UCSD-AML1 (cell line): ENCODE data around the gene CLDN9.

ENCODE experiments used
- DNase-seq: peaks from one replicate; lab custom pipeline; 2025; ENCODE audit not compliant: unreplicated experiment; lab: John Stamatoyannopoulos, UW

Gene CLDN9

GRCh38 chr16:3012828-3013420 is at the start of gene CLDN9:
Gene CLDN9, plus strand, starts transcription at chr16:3012923. Its CDS starts 440 bp downstream, at chr16:3013363.
- DNase-seq: no peak

DNA sequence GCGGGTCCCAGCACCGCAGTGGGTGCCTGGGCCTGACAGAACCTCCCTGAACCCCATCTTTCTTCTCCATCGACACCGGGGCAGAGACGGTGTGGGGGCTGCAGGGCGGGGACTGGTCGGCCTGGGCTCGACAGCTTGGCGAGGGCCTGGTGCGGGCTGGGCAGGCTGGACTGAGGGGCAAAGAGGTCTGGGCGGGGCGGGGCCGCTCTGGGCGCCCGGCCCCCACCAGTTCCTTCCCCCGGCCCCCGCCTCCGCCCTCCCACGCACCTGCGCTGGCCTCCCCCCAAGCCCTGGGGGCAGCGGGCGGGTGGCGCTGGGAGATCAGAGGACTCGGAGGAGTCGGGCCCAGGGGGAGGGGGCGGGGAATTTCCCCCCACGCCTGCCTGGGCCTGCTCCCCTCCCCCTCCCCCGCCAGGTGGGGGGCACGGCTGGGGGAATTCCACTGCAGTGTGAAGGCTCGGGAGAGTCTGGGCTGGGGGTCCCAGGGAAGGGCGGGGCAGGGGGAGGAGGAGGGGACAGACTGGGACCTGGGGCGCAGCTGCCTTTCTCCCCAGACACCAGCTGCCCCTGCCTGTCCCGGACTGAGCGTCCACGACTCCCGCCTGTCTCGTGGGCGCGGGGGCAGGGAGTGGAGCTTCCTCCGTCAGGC is 49.5 kb upstream of the CLDN9 start:
- DNase-seq: no peak

DNA sequence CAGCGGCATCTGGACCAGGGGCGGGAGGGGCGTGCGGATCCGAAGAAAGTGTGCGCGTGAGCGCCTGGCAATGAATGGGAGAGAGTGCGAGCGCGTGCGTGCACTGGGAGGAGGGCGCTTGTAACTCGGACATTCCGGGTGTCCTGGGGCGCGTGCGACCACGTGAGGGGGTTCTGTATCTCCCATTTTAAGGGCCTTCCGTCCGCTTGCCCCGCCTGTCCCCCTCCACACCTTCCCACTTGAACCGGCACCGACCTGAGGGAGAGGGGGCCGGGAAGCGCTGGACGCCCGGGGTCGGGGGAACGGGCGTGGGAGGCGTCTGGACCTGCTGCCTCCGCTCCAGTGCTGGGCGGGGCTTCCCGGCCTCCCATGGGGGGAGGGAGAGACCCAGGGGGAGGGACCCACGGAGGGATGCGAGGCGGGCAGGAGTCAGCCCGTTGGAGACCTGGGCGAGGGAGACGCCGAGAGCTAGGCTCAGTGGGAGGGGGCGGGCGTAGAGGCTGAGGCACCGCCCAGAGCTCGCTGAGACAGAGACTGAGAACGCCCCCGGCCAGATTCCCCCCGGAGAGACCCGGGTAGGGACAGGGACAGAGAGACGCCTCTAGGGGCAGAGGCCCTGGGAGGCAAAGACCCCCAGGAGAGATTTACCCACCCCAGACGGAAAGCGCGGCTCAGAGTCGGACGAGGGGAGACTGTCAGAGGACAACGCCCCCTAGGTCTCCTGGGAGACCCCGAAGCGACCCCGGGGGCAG is 48.8 kb upstream of the CLDN9 start, which contains the start of gene KREMEN2:
KREMEN2 (plus strand) TSS at position 553 of the 752 bp plus-strand sequence. CDS start 246 bp downstream, outside the sequence.
- DNase-seq: no peak

- DNase-seq: peak; percentile 52
Measured at GRCh38 chr16:2964475-2965336, 48.0 kb upstream of the CLDN9 start.

DNA sequence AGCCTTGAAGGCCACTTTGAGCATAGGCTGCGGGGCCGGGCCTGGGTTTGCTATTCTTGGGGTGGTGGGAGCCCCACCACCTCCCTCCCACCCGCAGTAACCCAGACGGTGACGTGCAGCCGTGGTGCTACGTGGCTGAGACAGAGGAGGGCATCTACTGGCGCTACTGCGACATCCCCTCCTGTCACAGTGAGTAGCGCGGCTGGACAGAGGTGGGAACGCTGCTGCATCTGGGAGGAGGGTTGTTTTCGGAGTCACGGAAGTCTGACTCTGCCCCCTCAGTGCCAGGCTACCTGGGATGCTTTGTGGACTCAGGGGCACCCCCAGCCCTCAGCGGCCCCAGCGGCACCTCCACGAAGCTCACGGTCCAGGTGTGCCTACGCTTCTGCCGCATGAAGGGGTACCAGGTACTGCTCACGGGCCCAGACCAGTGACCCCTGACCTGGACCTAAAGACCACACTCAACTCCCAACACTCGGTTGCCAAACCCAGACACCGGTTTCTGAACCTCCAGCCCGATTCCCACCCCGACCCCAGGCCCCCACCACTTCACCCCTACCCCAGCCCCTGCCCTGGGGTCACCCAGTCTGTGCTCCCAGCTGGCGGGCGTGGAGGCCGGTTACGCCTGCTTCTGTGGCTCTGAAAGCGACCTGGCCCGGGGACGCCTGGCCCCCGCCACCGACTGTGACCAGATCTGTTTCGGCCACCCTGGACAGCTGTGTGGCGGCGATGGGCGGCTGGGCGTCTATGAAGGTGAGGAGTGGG is 46.5 kb upstream of the CLDN9 start:
- no peak for DNase-seq

DNA sequence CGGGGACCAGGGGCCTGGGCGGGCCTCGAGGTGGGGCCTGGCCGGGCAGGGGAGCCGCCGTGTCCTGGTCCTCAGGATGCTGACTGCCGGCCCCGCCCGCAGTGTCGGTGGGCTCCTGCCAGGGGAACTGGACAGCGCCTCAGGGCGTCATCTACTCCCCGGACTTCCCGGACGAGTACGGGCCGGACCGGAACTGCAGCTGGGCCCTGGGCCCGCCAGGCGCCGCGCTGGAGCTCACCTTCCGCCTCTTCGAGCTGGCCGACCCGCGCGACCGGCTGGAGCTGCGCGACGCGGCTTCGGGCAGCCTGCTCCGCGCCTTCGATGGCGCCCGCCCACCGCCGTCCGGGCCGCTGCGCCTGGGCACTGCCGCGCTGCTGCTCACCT is 45.9 kb upstream of the CLDN9 start:
- no peak for DNase-seq

DNA sequence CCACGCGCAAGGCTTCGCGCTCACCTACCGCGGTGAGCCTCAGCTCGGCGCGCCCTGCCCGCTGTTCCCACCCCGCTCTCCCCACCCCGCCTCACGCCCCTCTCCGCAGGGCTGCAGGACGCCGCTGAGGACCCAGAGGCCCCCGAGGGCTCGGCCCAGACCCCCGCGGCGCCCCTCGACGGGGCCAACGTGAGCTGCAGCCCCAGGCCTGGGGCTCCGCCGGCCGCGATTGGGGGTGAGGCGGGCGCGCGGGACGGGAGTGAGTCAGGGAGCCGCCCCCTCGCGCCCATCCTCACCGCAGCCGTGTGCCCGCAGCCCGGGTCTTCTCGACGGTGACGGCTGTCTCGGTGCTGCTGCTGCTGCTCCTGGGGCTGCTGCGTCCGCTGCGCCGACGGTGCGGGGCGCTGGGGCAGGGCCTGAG is 45.5 kb upstream of the CLDN9 start:
- DNase-seq: no peak

DNA sequence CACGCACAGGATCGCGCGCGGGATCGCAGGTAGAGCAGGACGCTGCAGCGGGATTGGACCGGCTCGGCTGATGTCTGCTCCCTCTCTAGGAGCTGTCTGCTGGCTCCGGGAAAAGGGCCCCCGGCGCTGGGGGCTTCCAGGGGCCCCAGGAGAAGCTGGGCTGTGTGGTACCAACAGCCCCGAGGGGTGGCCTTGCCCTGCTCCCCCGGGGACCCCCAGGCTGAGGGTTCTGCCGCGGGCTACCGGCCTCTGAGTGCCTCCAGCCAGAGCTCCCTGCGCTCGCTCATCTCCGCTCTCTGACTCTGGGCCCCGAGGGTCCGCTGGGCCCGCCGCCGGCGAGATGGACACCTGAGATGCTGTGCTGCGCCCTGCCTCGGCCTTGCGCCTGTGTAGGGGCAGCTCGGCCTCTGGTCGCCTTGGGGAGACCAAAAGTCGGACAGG is 45.0 kb upstream of the CLDN9 start:
- no peak for DNase-seq

GRCh38 chr16:2968368-2968737 is 44.4 kb upstream of the CLDN9 start:
- DNase-seq: no peak

GRCh38 chr16:2968738-2969544 is 43.8 kb upstream of the CLDN9 start, which contains the start of gene PAQR4:
Gene PAQR4, plus strand, starts transcription at chr16:2969348. Its CDS starts 327 bp downstream, at chr16:2969675.
- peak; percentile 91 for DNase-seq

GRCh38 chr16:2969545-2970521 is 42.9 kb upstream of the CLDN9 start:
- DNase-seq: peak; percentile 84

DNA sequence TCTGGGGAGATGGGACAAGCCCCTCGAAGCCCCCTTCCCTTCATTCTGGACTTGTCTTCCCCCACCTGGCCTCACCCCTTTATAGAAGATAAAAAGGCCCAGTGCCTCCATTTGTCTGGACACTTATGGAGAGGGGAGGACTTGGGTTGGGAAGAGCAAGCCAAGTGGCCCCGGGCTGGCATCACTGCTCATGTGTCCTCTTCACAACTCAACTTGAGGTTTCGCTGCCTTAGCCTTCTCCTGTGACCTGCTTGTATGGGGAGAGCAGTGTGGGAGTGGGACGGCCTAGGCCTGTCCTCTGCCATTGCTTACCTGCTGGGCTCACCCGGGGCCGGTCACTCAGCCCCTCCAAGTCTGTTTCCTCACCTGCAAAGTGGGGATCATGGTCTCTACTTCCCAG is 42.2 kb upstream of the CLDN9 start:
- DNase-seq: no peak

DNA sequence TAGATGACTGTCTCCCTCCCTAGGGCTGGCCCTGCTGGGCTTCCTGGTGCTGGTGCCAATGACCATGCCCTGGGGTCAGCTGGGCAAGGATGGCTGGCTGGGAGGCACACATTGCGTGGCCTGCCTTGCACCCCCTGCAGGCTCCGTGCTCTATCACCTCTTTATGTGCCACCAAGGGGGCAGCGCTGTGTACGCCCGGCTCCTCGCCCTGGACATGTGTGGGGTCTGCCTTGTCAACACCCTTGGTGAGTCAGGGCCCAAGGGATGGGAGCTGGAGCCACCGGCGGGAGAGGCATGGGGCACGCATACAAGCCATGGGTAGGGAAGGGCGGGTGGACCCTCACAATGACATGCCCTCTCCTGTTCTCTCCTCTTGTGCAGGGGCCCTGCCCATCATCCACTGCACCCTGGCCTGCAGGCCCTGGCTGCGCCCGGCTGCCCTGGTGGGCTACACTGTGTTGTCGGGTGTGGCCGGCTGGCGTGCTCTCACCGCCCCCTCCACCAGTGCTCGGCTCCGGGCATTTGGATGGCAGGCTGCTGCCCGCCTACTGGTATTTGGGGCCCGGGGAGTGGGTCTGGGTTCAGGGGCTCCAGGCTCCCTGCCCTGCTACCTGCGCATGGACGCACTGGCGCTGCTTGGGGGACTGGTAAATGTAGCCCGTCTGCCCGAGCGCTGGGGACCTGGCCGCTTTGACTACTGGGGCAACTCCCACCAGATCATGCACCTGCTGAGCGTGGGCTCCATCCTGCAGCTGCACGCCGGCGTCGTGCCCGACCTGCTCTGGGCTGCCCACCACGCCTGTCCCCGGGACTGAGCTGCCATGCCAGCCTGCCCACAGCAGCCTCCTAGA is 41.4 kb upstream of the CLDN9 start:
- no peak for DNase-seq

DNA sequence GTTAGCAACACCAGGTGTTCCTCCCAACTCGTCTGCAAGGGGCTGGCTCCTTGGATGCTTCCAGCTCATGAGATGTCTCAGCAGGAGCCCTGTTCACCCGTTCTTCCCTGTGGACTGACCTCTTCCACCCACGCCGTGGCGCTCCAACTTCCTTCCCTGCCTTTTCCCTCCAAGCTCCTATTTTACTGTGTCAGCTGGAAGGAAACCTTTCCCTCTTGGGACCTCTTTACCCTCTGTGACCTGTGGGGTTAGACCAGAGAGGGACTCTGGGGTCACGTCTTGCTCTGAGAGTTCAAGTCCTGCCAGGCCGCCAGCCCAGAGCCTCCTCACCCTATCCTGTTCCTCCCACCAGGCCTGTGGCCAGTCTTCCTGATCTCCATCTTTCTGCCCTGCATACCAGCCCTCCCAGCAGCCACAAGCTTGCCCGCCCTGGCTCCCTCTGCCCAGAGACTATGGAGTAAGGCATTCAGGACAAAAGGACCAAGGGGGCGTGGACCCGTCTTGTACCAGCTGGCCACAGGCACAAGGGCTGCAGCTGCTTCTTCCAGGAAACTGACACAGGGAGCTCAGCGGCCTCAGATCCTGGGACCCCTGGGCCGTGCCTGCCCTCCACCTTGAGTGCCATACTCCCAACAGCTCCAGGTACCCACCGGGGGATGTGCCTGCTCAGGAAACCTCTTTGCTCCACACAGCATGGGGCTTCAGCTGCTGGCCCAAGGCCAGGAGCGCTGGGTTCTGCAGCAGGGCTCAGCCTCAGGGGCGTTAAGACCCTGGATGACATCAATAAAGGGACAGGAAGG is 40.5 kb upstream of the CLDN9 start:
- DNase-seq: no peak

- DNase-seq: no peak
Measured at GRCh38 chr16:2973093-2973492, 39.6 kb upstream of the CLDN9 start.

GRCh38 chr16:2973605-2974318 is 39.0 kb upstream of the CLDN9 start:
- no peak for DNase-seq
